Measurements from ENCODE around the gene MTMR1.

DNA sequence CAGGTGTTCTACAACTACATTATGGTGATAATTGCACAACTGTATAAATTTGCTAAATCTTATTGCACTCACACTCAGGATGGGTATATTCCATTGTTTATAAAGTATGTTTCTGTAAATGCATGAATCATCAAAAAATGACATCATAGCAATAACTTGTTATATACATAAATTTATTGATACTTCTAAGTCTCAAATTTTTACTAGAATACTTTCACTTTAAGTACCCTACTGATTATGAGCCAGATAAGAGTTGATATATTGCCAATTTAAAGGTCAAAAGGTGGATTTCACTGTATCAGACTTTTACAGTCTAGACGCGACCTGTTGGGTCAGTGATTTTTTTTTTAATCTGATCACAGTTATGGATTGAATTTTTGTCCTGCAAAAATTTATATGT, 37.4 kb upstream of the MTMR1 start:
- TF ChIP-seq, protein P1, sequence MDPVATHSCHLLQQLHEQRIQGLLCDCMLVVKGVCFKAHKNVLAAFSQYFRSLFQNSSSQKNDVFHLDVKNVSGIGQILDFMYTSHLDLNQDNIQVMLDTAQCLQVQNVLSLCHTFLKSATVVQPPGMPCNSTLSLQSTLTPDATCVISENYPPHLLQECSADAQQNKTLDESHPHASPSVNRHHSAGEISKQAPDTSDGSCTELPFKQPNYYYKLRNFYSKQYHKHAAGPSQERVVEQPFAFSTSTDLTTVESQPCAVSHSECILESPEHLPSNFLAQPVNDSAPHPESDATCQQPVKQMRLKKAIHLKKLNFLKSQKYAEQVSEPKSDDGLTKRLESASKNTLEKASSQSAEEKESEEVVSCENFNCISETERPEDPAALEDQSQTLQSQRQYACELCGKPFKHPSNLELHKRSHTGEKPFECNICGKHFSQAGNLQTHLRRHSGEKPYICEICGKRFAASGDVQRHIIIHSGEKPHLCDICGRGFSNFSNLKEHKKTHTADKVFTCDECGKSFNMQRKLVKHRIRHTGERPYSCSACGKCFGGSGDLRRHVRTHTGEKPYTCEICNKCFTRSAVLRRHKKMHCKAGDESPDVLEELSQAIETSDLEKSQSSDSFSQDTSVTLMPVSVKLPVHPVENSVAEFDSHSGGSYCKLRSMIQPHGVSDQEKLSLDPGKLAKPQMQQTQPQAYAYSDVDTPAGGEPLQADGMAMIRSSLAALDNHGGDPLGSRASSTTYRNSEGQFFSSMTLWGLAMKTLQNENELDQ (CRISPR knock-in tag; IDR thresholded peaks at IDR 0.05; ENCODE audit: borderline replicate concordance), result no peak
- TF ChIP-seq EP300 (IDR thresholded peaks at IDR 0.05; ENCODE audit: low read length) (no peak), FOXJ3 (CRISPR knock-in tag; IDR thresholded peaks at IDR 0.05) (no peak), BRD9 (IDR thresholded peaks at IDR 0.05; ENCODE audit: low read depth, partially characterized antibody) (no peak), GABPA (tag; conservative IDR thresholded peaks at IDR 0.05; ENCODE audit: low read depth) (no peak), ETV6 (IDR thresholded peaks at IDR 0.05; ENCODE audit: borderline replicate concordance in 1 of 2, low read depth in 2 of 2, low read length in 1 of 2) (no peak), ETV6 (CRISPR knock-in tag; IDR thresholded peaks at IDR 0.05; ENCODE audit: borderline replicate concordance) (no peak), ZFP36 (IDR thresholded peaks at IDR 0.05; ENCODE audit: low read depth, low read length, partially characterized antibody) (no peak), CHD2 (IDR thresholded peaks at IDR 0.05; ENCODE audit: low read depth, low read length) (no peak)
- TF ChIP-seq, protein P2, sequence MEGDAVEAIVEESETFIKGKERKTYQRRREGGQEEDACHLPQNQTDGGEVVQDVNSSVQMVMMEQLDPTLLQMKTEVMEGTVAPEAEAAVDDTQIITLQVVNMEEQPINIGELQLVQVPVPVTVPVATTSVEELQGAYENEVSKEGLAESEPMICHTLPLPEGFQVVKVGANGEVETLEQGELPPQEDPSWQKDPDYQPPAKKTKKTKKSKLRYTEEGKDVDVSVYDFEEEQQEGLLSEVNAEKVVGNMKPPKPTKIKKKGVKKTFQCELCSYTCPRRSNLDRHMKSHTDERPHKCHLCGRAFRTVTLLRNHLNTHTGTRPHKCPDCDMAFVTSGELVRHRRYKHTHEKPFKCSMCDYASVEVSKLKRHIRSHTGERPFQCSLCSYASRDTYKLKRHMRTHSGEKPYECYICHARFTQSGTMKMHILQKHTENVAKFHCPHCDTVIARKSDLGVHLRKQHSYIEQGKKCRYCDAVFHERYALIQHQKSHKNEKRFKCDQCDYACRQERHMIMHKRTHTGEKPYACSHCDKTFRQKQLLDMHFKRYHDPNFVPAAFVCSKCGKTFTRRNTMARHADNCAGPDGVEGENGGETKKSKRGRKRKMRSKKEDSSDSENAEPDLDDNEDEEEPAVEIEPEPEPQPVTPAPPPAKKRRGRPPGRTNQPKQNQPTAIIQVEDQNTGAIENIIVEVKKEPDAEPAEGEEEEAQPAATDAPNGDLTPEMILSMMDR (IDR thresholded peaks at IDR 0.05 in 2 of 3, conservative IDR thresholded peaks at IDR 0.05 in 1 of 3; ENCODE audit: insufficient read depth in 2 of 3, low read depth in 1 of 3, low read length in 3 of 3), result no peak
- TF ChIP-seq, protein P3, sequence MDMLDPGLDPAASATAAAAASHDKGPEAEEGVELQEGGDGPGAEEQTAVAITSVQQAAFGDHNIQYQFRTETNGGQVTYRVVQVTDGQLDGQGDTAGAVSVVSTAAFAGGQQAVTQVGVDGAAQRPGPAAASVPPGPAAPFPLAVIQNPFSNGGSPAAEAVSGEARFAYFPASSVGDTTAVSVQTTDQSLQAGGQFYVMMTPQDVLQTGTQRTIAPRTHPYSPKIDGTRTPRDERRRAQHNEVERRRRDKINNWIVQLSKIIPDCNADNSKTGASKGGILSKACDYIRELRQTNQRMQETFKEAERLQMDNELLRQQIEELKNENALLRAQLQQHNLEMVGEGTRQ (CRISPR knock-in tag; IDR thresholded peaks at IDR 0.05), result no peak
